ENCODE data around the gene ZNF423.

The ZNF423 gene

DNA sequence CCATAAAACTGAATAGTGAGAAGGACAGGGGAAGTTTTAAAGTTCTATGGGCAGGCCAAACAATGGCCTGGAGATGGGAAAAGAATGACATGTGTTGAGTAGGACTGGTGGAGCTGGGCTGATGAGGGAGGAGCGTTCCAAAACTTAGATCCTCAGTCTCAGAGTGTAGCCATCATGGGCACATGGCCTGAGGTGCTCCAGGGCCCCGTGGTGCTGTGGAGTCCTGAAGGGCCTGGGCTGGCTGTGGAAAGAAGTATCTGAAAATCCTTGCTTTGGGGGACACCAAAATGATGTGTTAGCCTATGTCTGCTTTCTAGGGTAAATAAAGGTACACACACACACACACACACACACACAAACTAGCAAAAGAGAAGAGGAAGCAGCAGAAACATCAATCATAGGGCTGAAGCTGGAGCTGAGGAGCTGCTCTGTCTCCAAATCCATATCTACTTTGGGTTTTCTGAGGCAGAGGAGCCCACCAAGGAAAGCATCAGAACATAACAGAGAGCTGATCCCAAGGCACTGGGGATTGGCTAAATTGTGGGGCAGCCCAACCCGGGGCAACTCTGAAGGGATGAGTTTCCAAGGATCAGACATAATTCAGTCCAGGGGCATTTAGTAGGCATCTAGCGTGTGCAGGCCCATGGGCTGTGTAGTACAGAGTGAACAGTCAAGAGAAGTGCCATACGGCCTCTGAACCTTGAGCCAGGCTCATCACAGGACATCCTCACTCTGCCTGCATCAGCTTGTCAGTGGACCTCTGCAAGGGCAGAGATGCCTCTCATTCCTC lies 397.1 kb downstream of the ZNF423 start:
- Histone ChIP-seq H3K9ac (no peak overlapping the region), H4K20me1 (no peaks in the 10 kb centered on the region), H3K36me3 (no peaks in the 10 kb centered on the region), H3K9me3 (no peaks in the 10 kb centered on the region), H3K27ac (no peak overlapping the region), H3K4me3 (no peak overlapping the region), H3K27me3 (no peaks in the 10 kb centered on the region), H3K4me2 (no peak overlapping the region), H3K4me1 (peaks cover 52% of the 10 kb centered on the region)
- no peak for TF ChIP-seq Cebpa-rat (IDR thresholded peaks at IDR 0.05)

DNA sequence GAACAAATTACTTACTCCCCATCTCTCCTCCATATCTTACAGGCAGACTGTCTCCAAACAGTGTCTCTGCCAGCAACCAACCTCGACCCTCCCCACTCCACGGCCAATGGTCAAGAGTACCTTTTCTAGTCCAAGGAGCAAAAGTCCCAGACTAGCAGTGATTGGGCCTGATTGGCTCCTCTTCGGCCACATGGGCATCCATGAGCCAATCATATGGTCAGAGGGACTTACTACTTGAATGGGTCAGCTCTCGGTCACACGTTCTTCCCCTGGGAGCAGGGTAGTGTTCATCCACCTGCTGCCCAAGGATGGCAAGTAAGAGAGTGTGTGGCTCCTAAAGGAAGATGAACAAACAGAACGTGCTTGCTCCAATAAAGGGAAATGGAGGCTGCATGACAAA lies 397.7 kb downstream of the ZNF423 start:
- Histone ChIP-seq H4K20me1 (no peaks in the 10 kb centered on the region), H3K27me3 (no peaks in the 10 kb centered on the region), H3K4me3 (no peak overlapping the region), H3K4me1 (peaks cover 52% of the 10 kb centered on the region), H3K36me3 (no peaks in the 10 kb centered on the region), H3K9ac (no peak overlapping the region), H3K27ac (no peak overlapping the region), H3K9me3 (no peaks in the 10 kb centered on the region), H3K4me2 (no peak overlapping the region)
- TF ChIP-seq Cebpa-rat (IDR thresholded peaks at IDR 0.05), result no peak

DNA sequence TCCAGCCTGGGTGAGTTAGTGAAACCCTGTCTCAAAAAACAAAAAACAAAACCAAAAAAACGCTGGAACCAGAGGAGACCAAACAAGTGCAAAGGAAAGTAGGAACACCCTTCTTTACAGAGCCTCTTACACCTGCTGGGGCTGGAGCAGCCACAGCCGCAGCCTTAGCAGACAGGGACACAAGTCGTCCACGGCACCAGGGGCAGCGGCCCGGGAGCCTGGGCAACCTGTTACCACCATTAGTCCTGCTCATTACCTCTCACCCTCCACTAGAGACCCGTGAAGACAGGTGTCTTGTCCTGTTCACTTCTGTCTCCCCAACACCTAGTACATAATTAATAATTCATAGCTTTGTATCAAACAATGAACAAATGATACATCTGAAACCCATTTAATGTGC lies 398.7 kb downstream of the ZNF423 start:
- no peak overlapping the region for H3K9ac ChIP-seq
- TF ChIP-seq Cebpa-rat (IDR thresholded peaks at IDR 0.05), result no peak

DNA sequence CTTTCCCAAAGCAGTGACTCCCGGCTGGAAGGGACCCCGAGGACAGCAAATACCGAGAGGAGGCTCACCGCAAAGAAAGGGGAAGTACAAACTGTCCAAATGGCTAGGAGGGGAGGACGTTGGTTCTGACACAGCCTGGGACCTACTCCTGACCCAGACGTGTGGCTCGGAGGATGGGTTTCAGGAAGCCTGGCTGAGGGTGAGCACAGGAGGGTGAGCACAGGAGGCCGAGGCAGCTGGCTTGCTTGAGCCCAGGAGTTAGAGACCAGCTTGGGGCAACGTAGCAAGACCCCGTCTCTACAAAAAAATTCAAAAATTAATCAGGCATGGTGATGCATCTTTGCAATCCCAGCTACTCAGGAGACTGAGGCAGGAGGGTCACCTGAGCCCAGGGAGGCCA lies 399.1 kb downstream of the ZNF423 start:
- H3K9me3 ChIP-seq, result no peaks in the 10 kb centered on the region
- no peaks in the 10 kb centered on the region for H4K20me1 ChIP-seq
- no peaks in the 10 kb centered on the region for H3K27me3 ChIP-seq
- no peaks in the 10 kb centered on the region for H3K36me3 ChIP-seq
- no peak overlapping the region for H3K4me3 ChIP-seq
- no peak overlapping the region for H3K9ac ChIP-seq
- no peak for TF ChIP-seq Cebpa-rat (IDR thresholded peaks at IDR 0.05)
- no peak overlapping the region for H3K4me2 ChIP-seq
- H3K27ac ChIP-seq, result no peak overlapping the region
- H3K4me1 ChIP-seq, result peaks cover 52% of the 10 kb centered on the region

More for the DNA sequence above, 398.7 kb downstream of the ZNF423 start:
- no peaks in the 10 kb centered on the region for H3K9me3 ChIP-seq
- H3K36me3 ChIP-seq, result no peaks in the 10 kb centered on the region
- no peaks in the 10 kb centered on the region for H4K20me1 ChIP-seq
- H3K4me3 ChIP-seq, result no peak overlapping the region
- no peak overlapping the region for H3K4me2 ChIP-seq
- peaks cover 52% of the 10 kb centered on the region for H3K4me1 ChIP-seq
- no peaks in the 10 kb centered on the region for H3K27me3 ChIP-seq
- no peak overlapping the region for H3K27ac ChIP-seq

DNA sequence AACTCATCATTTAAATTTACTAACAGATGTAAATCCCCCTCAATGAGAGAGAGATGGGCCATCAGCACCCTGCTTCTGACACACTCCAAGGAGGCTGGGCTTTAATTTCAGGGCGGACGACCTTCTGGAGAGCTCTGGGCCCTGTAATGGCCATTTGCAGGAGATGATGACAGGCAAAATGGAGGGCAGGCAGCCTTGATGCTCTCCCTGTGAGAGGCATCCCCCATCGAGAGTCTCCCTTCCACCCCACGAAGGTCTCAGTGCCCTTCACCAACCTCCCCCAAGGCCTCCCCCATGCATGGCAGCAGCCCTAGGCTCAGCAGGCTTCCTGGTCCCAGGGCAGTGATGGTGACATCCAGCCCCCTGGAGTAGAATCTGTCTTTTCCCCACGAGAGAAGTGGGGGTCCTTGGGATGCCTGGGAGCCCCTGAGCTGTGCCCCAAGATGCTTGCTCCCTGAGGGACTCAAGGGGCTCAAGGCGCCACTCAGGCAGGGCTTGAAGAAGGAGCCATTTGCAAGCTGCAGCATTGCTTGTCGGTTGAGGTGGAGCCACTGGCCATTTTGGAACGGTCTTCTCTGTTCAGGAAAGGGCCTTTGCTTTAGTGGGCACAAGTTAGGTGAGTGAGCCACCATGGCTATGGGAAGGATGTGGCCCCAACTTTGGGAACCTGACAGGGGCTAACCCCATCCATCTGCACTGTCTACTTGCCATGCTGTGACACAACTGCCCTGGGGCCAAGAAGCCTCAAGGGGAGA lies 399.7 kb downstream of the ZNF423 start:
- no peaks in the 10 kb centered on the region for H3K27me3 ChIP-seq

DNA sequence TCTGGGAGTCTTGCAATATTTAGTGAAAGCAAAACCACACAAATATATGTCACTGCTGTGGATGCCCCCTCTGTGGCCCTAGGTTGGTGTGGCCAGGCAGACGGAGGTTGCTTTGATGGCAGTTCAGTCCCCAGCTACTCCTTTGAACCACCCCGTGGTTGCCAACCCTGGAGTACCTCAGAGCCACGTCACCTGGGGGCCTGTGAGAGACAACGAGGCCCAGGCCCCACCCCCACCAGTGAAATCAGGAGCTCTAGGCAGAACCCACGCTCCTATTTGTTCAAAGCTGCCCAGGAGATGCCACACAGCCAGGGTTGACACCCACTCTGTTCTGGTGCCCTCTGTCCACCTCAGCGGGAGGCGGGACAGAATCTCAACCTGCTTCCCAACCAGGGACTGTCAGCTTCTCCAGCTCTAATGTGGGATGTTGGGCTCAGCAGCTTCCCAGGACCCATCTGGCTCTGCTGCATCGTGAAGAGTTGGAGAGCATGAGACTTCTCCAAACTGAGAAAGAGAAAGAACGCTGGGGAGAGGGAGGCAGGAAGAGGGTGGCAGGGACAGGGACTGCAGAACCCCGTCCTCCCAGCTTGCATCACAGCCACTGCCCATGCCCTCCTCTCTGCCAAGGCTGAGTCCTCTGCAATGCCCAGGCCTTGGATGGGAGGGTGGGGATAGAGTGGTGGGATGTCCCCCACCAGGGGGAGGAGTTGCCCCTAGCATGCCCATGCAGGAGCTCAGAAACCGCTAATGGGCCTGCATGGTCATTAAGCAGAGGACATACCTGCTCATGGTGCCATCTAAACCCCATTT lies 400.5 kb downstream of the ZNF423 start:
- Histone ChIP-seq H3K27ac (no peak overlapping the region), H3K9ac (no peak overlapping the region), H3K4me2 (no peak overlapping the region), H3K4me3 (no peak overlapping the region), H3K4me1 (peaks cover 43% of the 10 kb centered on the region), H3K9me3 (no peaks in the 10 kb centered on the region), H4K20me1 (no peaks in the 10 kb centered on the region), H3K27me3 (no peaks in the 10 kb centered on the region), H3K36me3 (no peaks in the 10 kb centered on the region)
- TF ChIP-seq Cebpa-rat (IDR thresholded peaks at IDR 0.05), result no peak

More for the DNA sequence above, 399.7 kb downstream of the ZNF423 start:
- Histone ChIP-seq H3K27ac (no peak overlapping the region), H4K20me1 (no peaks in the 10 kb centered on the region), H3K4me1 (peaks cover 51% of the 10 kb centered on the region), H3K36me3 (no peaks in the 10 kb centered on the region), H3K9me3 (no peaks in the 10 kb centered on the region), H3K9ac (no peak overlapping the region), H3K4me2 (no peak overlapping the region), H3K4me3 (no peak overlapping the region)
- no peak for TF ChIP-seq Cebpa-rat (IDR thresholded peaks at IDR 0.05)

DNA sequence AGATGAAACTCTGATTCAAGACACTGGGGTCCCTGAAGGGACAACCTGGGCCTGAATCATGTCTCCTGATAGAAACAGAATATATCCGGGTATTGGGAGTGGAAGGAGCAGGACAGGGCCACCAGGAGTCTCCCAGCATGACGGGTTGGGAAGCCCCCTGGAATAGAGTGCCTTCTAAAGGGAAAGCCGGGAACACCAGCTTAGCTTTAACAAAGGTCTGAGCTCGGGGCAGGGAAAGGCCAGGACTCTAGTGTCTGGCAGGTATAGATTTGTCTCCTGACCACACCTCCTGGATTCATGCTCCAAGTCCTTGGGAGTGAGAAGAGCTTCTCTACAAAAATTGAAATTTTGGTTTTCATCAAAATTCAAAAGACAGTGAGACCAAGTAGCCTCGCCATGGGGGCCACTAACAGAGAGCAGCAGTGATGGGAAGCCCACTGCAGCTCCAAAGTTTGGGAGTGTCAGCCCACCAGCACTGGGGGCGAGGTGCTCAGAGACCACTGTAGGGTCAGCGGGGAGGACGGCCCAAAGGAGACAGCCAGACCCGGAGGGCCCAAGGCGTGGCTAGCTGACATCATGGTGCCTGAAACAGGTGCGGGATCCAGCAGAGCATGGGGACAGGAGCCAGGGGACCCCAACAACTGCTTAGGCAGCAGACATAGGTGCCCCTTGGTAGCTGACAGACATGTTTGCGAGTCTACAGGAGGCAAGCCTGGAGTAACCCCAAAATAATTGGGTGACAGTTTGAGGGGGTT lies 401.3 kb downstream of the ZNF423 start:
- H3K36me3 ChIP-seq, result no peaks in the 10 kb centered on the region

DNA sequence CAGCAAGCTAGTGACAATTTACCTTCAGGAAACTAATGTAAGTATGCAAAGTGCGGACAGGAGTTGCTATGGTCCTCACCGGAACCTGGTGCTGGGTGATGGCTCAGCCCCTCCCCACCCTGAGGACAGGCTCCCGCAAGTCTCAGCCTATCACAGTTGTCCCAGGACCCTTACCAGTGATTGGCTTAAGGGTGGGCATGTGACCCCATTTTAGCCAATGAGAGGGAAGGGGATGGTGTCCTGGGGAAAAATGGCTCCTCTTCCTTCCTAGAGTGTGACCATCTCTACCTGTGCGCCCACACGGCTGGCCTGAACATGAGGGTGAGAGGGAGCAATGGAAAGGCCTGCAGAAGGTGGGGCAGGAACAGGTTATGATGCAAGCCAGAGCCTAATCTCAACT lies 401.9 kb downstream of the ZNF423 start:
- Histone ChIP-seq H3K9me3 (no peaks in the 10 kb centered on the region), H3K4me3 (no peak overlapping the region), H3K4me2 (no peak overlapping the region), H3K27me3 (no peaks in the 10 kb centered on the region), H3K4me1 (peaks cover 36% of the 10 kb centered on the region), H4K20me1 (no peaks in the 10 kb centered on the region), H3K36me3 (no peaks in the 10 kb centered on the region), H3K9ac (no peak overlapping the region), H3K27ac (no peak overlapping the region)
- no peak for TF ChIP-seq Cebpa-rat (IDR thresholded peaks at IDR 0.05)

More for the DNA sequence above, 401.3 kb downstream of the ZNF423 start:
- Histone ChIP-seq H3K9me3 (no peaks in the 10 kb centered on the region), H3K4me3 (no peak overlapping the region), H3K27me3 (no peaks in the 10 kb centered on the region), H3K4me1 (peaks cover 41% of the 10 kb centered on the region), H3K4me2 (no peak overlapping the region), H3K27ac (no peak overlapping the region), H3K9ac (no peak overlapping the region), H4K20me1 (no peaks in the 10 kb centered on the region)
- TF ChIP-seq Cebpa-rat (IDR thresholded peaks at IDR 0.05), result no peak

DNA sequence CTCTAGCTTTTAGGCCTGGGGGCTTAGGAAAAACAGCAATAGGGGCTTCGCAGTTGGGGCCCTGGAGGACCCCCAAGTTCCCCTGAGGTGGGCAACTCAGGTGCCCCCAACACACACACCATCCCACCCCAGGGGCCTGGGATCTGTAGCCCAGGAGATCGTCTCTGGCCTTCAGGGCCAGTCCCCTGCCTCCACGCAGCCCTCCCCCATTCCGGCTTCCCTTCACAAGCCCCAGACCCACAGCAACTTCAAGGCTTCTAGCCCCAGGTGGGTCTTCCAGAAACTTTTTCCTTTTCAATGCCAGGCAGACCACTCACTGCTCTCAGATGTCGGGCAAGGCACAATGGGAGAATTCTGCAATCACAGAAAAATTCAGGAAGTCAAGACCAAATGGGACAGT lies 402.9 kb downstream of the ZNF423 start:
- peaks cover 35% of the 10 kb centered on the region for H3K4me1 ChIP-seq
- TF ChIP-seq Cebpa-rat (IDR thresholded peaks at IDR 0.05), result no peak

More for the DNA sequence above, 402.9 kb downstream of the ZNF423 start:
- no peaks in the 10 kb centered on the region for H3K27me3 ChIP-seq
- H3K4me3 ChIP-seq, result no peak overlapping the region
- no peaks in the 10 kb centered on the region for H4K20me1 ChIP-seq
- H3K9me3 ChIP-seq, result no peaks in the 10 kb centered on the region
- no peak overlapping the region for H3K9ac ChIP-seq
- no peak overlapping the region for H3K27ac ChIP-seq
- H3K4me2 ChIP-seq, result peak overlapping the region; percentile 58
- H3K36me3 ChIP-seq, result no peaks in the 10 kb centered on the region

All from BLaER1 (cell line).